HG03045 (cell line): ENCODE results near the gene STRN.
"Not testable (repeated sequence)": the region's sequence is repeated elsewhere in the genome, so short reads cannot be mapped to it uniquely, and the experiment has no call there.

Experiments used
- ATAC-seq: cut with Tn5 transposase; IDR thresholded peaks from one replicate; pipeline ENCODE4 v1.9.1; 2021; ENCODE audit warnings: mild to moderate bottlenecking, moderate library complexity; ENCODE audit not compliant: unreplicated experiment

STRN gene

DNA sequence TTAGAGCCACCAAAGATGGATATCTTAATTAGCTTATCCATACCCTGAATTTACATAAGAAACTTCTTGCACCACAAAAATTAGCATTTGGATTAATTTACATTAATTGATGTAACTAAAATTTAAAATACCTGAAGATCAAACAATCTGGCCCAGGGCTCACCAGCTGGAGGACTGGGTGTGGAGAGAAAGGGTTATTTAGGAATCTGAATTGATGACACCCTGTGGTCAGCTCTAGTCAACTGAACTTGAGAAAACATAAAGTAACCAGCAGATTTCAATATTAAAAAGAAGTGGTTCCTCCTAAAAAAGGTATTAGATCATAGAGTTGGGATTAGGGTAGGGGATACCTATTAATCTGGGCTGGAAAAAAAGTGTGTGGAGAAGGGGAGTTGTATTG is 122.5 kb downstream of the STRN start:
- ATAC-seq, result no peak

DNA sequence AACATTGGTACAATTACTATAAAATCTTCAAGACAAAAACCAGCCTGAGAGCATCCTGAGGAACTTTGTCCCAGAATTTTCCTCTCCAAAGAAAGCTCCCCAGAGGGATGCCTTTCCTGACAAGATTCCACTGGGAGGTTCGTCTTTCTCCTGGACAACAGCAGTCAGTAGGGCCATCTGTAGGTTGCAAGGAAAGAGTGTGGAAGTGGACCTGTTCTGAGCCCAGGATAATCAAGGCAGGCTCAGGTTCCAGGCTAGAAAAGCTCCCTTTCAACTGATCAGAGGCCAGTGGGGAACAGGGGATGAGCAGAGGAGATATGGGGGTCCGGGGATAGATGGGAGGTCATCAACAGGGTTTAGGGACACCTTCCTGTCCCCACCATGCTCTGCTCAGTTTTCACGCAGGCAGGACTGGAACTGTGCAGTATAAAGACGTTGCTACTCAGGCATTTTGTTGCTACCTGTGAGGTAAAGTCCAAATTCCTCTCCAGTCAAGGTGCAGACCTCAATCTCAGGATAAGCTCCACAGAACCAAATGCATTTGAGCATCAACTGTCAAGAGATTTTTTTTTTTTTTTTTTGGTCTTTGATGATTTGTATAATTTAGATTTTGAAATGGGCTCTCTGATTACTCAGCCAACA is 126.2 kb downstream of the STRN start:
- ATAC-seq, result no peak

DNA sequence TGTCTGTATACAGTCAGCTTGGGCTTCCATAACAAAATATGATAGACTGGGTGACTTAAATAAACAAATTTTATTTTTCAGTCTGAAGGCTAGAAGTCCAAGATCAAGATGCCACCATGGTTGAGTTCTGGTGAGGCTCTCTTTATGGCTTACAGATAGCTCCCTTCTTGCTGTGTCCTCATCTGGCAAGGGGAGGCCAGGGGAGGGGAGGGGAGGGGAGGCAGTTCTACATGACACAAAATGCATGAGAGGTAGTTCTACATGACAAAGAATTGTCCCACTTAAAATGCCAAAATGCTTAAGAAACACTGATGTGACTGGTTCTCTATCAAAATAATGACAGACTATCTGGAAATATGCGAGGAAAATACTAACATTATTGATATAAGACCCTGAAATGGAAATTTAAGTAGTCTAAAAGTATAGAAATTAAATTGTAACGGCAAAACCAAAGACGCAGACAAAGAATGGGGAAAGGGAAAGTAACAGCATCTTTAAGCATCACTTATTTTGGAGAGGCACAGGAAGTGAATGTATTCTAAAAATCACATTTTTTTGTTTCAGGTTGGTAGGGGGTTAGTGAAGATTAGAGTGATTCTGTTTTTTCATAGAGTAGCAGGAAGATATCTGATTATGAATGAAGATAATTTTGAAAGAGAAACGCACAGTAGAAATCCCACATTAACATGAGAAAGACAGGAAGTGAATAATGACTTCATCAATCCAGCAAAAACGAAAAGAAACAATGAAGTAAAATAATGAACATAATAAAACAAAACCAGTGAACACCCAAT is 131.4 kb downstream of the STRN start:
- ATAC-seq, result no peak

DNA sequence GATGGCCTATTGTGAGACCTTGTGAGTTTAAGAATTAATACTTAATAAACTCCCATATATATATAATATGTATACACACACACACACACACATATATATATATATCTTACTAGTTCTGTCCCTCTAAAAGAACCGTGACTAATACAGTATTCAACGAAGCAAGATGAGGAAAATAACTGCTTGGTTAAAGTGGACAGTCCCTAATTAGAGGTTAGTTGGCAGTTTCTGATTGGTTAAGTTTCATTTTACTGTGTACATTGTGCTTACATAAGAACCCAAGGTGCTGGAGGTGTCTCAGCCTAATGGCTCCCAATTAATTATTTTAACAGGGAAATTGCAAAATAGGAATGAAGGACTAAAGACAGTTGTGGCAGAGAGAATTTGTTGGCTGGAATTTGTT is 132.1 kb downstream of the STRN start:
- no peak for ATAC-seq

DNA sequence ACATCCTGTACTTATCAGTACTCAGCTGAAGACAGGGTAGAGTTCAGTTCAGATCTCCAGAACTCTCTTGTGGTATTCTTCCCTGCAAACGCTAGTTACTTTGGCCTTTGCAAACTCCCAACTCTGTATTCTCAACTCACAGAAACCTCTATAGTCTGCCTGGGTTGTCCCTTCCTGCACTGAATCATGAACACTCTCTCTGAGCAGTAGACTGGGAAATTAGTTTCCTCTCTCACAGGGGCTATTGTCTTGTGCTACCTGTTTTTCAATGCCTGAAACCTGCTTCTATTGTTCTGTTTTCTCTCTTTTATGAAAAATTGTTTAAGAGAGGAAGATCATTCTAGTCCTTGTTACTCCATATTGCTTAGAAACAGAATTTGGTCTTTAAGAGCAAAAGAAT is 135.2 kb downstream of the STRN start:
- no peak for ATAC-seq

DNA sequence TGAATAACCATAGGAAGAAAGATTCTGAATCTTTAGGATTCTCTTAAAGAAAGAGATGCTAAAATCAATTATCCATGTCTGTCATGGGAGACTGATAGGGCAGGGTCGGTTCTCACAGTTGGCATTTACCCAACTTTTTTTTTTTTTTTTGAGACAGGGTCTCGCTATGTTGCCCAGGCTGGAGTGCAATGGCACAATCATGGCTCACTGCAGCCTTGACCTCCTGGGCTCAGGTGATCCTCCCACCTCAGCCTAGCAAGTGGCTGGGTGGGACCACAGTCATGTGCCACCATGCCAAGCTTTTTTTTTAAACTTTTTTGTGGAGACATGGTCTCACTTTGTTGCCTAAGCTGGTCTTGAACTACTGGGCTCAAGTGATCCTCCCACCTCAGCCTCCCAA is 141.7 kb downstream of the STRN start:
- ATAC-seq, result not testable (repeated sequence)

DNA sequence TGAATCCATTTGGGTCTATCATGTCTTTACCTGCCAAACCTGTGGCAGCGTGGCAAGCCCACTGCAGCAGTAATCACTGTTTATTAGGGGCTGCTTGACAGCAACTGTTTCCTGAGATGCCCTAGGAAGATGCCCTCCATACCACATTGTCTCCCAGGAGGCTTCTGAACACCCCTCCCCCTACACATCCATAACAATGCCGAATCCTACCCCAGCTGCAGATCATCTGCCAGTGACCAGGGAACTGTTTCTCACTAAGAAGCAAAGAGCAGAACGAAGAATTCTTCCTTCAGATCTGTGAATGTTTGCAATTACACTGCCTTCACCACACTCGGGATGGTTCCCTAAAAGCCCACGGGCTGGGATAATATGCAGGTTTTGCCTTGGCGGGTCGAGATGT is 142.1 kb downstream of the STRN start:
- ATAC-seq, result no peak

DNA sequence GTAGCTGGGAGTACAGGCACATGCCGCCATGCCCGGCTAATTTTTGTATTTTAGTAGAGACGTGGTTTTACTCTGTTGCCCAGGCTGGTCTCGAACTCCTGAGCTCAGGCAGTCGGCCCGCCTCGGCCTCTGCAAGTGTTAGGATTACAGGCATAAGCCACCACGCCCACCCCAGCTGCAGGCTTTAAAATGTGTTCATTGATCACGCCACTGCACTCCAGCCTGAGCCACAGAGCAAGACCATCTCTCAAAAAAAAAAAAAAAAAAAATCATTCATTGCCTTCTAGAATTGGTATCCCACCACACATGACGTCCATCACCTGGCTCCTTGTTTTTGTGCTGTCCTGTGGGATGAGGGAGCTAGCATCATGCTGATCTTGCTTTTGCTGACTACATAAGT is 142.5 kb downstream of the STRN start:
- ATAC-seq, result no peak

DNA sequence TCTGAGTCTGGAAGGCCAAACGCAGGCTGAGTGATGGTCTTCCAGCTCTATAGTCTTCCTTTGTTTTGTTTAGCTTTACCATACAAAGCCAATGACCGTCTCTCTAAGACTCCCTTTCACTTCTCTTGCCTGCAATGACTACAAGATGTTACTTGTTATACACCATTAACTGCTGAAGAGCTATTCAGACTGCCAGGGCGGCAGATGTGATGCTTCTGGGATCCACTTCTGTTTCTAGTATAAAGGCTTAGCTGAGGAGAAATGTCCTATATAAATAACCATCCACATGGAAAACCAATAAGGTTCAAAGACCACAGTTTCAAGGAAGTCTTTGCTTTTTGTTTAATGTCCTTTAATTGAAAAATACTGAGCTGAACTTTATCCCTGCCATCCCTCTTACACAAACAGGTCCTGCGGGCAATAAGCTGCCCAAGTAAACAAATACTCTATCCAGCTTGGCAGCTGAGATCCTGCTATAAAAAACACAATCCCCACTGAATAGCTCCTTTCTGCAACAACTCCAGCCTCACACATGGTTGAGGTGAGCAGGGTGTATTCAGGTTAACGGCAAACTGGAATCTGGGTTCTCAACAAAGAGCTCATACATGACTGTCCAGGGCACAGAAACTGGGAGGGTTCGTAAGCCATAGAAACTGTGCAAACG is 145.3 kb downstream of the STRN start:
- ATAC-seq, result no peak

DNA sequence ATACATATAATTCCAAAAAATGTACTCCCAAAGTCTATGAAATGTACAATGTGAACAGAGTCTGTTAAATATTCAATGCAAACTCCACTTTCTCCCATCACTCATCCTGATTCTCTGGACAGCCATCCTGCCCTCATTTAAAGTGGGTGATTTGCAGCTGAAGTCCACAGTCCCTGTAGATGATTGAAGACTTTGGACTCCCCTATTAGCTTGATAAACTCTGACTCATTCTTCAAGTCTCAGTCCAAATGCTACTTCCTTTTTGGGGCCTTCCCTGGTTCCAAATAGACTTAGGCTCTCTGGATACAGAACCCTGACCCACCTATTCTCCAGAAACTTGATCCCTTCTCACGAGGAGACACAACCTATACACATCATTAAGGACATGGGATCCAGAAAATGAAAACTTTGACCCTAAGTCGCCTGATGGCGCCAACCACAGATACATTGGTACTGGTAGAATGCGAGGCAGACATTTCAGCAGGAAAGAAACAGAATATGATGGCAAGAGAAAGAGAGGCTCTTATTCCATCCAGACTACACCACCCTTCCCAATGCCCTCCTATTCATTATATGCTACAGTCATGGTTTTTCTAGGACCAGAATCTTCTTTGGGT is 147.1 kb downstream of the STRN start:
- no peak for ATAC-seq

DNA sequence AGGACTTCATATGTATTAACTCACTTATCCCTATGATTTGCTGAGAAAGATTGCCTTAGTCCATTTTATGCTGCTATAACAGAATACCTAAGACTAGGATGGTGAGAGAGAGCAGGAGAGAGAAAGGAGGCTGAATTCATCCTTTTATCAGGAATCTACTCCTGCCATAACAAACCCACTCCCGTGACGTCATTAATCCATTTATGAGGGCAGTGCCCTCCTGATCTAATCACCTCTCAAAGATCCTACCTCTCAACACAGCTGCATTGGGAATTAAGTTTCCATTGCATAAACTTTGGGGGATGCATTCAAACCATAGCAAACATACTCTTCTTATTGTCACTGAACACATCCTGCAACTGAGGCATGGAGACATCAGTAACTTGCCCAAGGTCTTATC is 147.8 kb downstream of the STRN start:
- no peak for ATAC-seq

DNA sequence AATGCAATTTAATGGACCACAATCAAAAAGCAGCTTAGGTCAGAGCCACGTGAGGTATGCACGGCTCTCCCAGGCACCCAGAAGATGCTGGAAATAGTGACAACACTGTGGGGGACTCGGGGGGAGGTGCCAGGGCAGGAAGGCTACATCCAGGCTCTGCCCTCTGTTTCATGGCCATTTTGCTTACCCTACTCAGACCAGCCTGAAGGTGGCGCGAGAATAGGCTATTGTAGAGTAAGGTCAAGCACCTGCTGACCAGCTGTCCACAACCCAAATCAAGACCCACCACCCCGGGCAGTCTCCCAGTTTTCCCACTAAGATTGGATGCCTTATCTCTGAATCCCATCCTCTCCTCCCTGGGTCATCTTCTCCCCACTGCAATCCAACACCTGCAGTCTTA is 154.1 kb downstream of the STRN start:
- ATAC-seq, result no peak

DNA sequence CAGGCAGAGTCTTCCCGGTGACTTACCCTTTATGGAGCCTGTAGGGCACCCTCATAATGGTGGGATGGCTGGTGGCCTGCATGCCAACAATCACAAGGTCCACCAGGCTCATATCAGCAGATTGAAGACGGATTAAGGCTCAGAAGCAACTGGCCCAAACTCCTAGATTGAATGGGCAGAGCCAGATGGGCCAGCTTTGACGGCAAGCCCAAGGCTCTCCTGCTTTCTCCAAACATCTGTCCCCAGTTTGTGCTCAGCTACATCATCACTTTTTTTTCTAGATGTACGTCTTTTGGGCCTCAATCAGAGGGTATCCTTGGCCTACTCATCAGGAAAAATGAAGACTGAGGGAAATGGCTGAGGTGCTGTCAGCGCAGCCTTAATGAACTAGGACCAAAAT is 155.3 kb downstream of the STRN start:
- ATAC-seq, result no peak

DNA sequence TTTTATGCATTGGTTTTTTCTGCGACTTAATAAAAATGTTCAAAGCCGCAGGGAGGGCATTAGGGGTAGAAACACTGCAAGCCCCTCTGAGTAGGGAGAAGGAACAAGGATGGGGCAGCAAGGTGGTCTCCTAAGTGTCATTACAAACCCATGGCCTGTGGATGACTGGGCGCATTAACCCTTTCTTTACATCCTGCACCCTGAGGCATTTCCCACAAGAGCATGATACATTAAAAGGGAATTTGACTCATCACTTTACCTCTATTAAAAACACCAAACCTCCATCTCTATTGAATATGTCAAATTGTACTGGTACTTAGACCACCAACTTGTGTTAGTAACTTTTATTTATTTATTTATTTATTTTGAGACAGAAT is 157.3 kb downstream of the STRN start:
- no peak for ATAC-seq

DNA sequence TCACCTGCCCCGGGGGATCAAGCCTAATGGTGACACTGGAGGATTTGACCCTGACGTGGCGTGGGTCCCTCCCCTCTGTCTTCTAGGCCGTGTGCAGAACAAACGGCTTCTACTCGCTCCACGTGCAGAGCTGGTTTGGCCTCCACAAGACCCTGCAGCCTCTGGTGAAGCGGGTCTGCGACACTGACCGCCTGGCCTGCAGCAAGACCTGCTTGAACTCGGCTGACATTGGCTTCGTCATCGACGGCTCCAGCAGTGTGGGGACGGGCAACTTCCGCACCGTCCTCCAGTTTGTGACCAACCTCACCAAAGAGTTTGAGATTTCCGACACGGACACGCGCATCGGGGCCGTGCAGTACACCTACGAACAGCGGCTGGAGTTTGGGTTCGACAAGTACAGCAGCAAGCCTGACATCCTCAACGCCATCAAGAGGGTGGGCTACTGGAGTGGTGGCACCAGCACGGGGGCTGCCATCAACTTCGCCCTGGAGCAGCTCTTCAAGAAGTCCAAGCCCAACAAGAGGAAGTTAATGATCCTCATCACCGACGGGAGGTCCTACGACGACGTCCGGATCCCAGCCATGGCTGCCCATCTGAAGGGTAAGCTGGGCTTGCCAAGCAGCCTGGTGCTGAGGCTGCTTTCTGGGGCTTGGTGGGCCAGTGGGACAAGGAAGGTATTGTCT is 157.8 kb downstream of the STRN start:
- ATAC-seq, result no peak

DNA sequence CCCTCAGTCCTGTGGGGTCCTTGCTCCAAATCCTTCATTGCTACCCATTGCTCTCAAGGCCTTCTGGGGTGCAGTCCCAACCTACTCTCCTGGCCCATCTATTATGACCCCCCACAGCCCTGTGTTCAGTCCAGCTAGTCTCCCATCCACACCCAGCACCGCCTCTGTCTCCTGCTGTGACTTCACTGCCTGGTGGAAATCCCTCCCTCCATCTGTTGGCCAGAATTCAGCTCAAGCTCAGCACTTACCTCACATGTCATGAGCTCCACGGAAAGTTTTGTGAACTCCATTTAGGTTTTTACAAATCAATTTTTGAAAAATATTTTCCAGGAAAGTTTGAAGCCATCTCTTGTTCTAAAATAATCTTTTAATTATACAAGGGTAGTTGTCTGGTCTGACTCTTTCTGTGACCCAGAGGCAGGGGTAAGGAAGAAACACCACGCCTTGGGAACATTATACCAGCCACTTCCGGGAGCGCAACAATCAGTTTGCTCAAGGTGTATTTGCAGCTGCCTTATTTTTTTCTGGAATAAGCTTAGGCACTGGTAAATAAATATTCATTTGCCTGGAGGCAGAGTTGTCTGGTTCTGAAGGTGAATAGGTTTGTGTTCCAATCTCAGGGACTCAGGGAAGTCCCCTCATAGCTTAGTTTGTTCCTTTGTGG is 159.0 kb downstream of the STRN start:
- no peak for ATAC-seq

DNA sequence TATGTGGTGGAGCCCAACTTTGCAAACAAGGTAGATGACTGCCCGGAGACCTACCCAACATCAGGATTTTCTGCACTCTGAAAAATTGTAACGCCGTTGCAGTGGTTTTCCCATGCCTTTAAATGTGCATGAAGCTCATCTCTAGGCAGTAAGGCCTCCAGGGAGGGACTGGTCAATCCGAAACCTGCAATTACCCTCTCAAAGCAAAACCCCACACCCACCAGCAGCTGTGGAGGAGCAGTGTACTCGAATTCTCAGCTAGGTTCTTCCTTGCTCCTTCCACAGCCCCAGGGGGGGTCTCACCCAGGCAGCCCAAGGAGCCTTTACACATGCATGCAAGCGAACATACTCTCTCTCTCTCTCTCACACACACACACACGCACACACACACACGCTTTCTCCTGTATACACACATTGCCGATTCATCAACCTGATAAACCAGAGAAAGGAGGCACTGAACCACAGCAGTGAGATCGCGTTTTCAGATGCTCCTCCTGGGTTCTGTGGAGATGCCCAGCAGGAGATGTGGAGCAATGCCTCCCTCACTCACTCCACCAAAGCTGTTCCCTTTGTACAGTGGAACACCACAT is 160.6 kb downstream of the STRN start:
- ATAC-seq, result no peak

DNA sequence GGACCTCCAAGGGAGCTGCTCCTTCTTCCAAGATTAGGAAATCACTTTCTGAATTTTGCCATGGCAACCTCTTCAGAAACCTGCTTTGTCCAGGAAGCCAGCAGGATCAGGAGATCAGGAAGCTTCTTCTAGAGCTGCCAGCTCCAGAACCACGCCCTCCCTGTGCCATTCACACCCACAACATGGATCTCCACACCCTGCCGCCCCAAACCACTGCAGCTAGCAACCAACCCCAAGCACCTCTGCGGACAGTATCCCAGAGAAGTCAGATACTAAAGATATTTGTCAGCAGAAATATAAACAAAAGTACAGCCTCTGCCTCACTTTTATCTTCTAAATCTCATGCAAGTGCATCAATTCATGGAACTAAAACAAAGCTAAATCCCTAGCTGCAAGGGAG is 163.4 kb downstream of the STRN start:
- ATAC-seq, result no peak

DNA sequence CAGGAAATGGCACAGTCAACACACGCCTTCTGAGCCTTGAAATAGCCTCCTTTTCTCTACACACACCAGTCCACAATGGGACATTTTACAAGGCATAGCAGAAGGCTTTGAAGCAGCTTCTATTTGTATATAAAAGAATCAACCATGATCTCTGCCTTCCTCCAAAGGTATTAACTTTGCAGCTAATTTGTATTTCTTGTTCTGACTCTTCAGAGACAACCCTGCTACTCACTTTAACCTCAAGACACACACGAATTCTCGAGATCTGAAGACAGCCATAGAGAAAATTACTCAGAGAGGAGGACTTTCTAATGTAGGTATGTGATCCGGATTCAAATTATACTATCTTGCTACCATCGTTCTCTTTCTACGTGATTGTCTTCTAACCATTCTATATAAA is 165.2 kb downstream of the STRN start:
- ATAC-seq, result no peak

DNA sequence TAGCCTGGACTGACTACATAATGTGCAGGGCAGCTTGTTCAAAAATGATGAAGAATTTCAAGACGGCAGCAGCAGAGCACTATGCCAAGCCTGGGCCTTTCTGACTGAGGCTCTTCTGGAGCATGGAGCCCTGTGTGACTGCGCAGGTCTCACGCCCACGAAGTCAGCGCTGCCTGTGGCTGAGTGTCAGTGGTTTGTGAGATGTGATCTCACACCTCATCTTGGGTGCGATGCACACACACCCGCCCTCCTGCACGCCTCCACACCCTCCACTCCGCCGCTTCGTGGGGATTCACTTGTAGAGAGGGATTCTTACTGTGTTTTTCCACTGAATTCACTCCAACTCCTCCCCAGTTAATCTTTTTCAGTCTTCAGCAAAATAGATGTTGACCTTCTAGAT is 166.0 kb downstream of the STRN start:
- no peak for ATAC-seq
